SK-N-SH (cell line): Measurements from ENCODE around the gene RHOXF2B. TPM values are rescaled to one million over a fixed set of nuclear protein-coding genes. Genes with fewer than 3 reads are reported as not detected.
A peak's percentile ranks its signal among the peaks of the same experiment; 100 is the strongest.
"Not testable (repeated sequence)": the region's sequence is repeated elsewhere in the genome, so short reads cannot be mapped to it uniquely, and the experiment has no call there.

Source experiments
- CTCF ChIA-PET: fragments of 300-600, 350-600 bp; formaldehyde crosslinking; extraction: SDS; loops from one replicate; lab custom pipeline; 2021; lab: Yijun Ruan, JAX
- POLR2A ChIA-PET: fragments of 350-600 bp; sonication (Branson Sonifier 250); formaldehyde crosslinking; extraction: SDS; loops from one replicate; lab custom pipeline; 2020; ENCODE audit warnings: antibody characterized with exemption, inconsistent platforms; lab: Yijun Ruan, JAX
- DNase-seq: peaks from one replicate; pipeline ENCODE4 v3.0.0; 2012
- H2AFZ ChIP-seq: fragments of 200-600 bp; sonication (generic); 2 replicates; pipeline ENCODE4 v1.8.1; 2016; ENCODE audit warnings: antibody characterized with exemption, mild to moderate bottlenecking, low read depth
- H3F3A ChIP-seq: fragments of 200-600 bp; sonication (generic); replicated peaks from 2 replicates; pipeline ENCODE3; 2016; ENCODE audit warnings: antibody characterized with exemption, mild to moderate bottlenecking; ENCODE audit not compliant: insufficient read depth
- H3K27ac ChIP-seq, 2 experiments: fragments of 200-500 bp in 1 of 2; fragments of 200-600 bp in 1 of 2; sonication (Bioruptor generic) in 1 of 2; sonication (generic), shearing (Covaris generic) in 1 of 2; 2 replicates each; pipeline versions ENCODE4 v1.5.1 to v1.6.1; 2014 to 2016; ENCODE audit warnings: low read depth in 2 of 2, inconsistent platforms in 1 of 2, low read length in 1 of 2, mild to moderate bottlenecking in 1 of 2, mixed read lengths in 1 of 2
- H3K27me3 ChIP-seq: fragments of 200-600 bp; sonication (generic), shearing (Covaris generic); 2 replicates; pipeline ENCODE4 v1.6.1; 2016; ENCODE audit warnings: mixed run types; ENCODE audit not compliant: insufficient read depth
- H3K36me3 ChIP-seq, 2 experiments: fragments of 200-500 bp in 1 of 2; fragments of 200-600 bp in 1 of 2; sonication (Bioruptor generic) in 1 of 2; sonication (generic) in 1 of 2; replicated peaks in 1 of 2; 2 replicates each; pipeline versions ENCODE3 to v1.5.1; 2014 to 2016; ENCODE audit warnings: low read length in 1 of 2, mild to moderate bottlenecking in 1 of 2; ENCODE audit not compliant: insufficient read depth in 2 of 2, control insufficient read depth in 1 of 2
- H3K4me1 ChIP-seq, 2 experiments: fragments of 200-500 bp in 1 of 2; fragments of 200-600 bp in 1 of 2; sonication (Bioruptor generic) in 1 of 2; sonication (generic), shearing (Covaris generic) in 1 of 2; 2 replicates each; pipeline versions ENCODE4 v1.5.1 to v1.6.1; 2014 to 2016; ENCODE audit warnings: low read depth in 1 of 2, low read length in 1 of 2, mixed run types in 1 of 2; ENCODE audit not compliant: insufficient read depth in 2 of 2, control insufficient read depth in 1 of 2
- H3K4me2 ChIP-seq: fragments of 200-600 bp; sonication (generic), shearing (Covaris generic); 2 replicates; pipeline ENCODE4 v1.6.1; 2017; ENCODE audit warnings: mixed run types
- H3K4me3 ChIP-seq, 2 experiments: fragments of 200-500 bp in 1 of 2; fragments of 200-600 bp in 1 of 2; sonication (Bioruptor generic) in 1 of 2; sonication (generic), shearing (Covaris generic) in 1 of 2; 2 replicates each; pipeline versions ENCODE4 v1.5.1 to v1.8.1; 2014 to 2016; ENCODE audit warnings: low read depth in 2 of 2, inconsistent platforms in 1 of 2, low read length in 1 of 2, mild to moderate bottlenecking in 1 of 2, mixed read lengths in 1 of 2, moderate library complexity in 1 of 2
- H3K79me2 ChIP-seq: fragments of 200-600 bp; sonication (generic); 2 replicates; pipeline ENCODE4 v1.8.1; 2017; ENCODE audit warnings: mild to moderate bottlenecking; ENCODE audit not compliant: insufficient read depth
- H3K9ac ChIP-seq: fragments of 200-600 bp; sonication (generic); 2 replicates; pipeline ENCODE4 v1.6.1; 2017; ENCODE audit warnings: mixed run types
- H3K9me2 ChIP-seq: fragments of 200-600 bp; sonication (generic); 2 replicates; pipeline ENCODE4 v1.6.1; 2017; ENCODE audit warnings: mixed run types
- H3K9me3 ChIP-seq: fragments of 200-600 bp; sonication (generic); 2 replicates; pipeline ENCODE4 v1.6.1; 2017; ENCODE audit warnings: mixed run types, mild to moderate bottlenecking, moderate library complexity
- H4K20me1 ChIP-seq: fragments of 200-600 bp; sonication (generic); 2 replicates; pipeline ENCODE4 v1.6.1; 2017; ENCODE audit warnings: mild to moderate bottlenecking, mixed run types; ENCODE audit not compliant: insufficient read depth
- EP300 ChIP-seq, 2 experiments: IDR thresholded peaks; 2 replicates each; pipeline versions ENCODE4 v1.4.0 to v1.6.1; 2012; ENCODE audit warnings: borderline replicate concordance in 1 of 2, low read depth in 1 of 2, low read length in 1 of 2
- FOXM1 ChIP-seq: IDR thresholded peaks from 2 replicates; pipeline ENCODE4 v1.4.0; 2012; ENCODE audit warnings: low read depth, mild to moderate bottlenecking
- NRF1 ChIP-seq: IDR thresholded peaks from 2 replicates; pipeline ENCODE4 v1.6.1; 2012; ENCODE audit warnings: low read depth, mild to moderate bottlenecking, low read length
- RAD21 ChIP-seq: IDR thresholded peaks from 2 replicates; pipeline ENCODE4 v1.6.1; 2012; ENCODE audit warnings: mild to moderate bottlenecking, low read length
- RFX5 ChIP-seq: IDR thresholded peaks from 2 replicates; pipeline ENCODE4 v1.6.1; 2012; ENCODE audit warnings: mild to moderate bottlenecking, improper control_type of control experiment, low read length
- RXRA ChIP-seq: IDR thresholded peaks from 2 replicates; pipeline ENCODE4 v1.4.0; 2012; ENCODE audit warnings: low read depth, mild to moderate bottlenecking, borderline replicate concordance
- YY1 ChIP-seq: IDR thresholded peaks from 2 replicates; pipeline ENCODE4 v1.4.0; 2012; ENCODE audit warnings: low read depth, mild to moderate bottlenecking
- WGBS: methylation state at CpG from one replicate; pipeline ENCODE4 v1.1.6; 2017; ENCODE audit warnings: low lambda C conversion rate; 5-methylcytosine and 5-hydroxymethylcytosine counted together
- polyA plus RNA-seq, 3 experiments: library from polyadenylated mRNA; depleted of rRNA; stranded (reverse); fragments of >200 nt; gene quantifications; 2 replicates each; pipeline ENCODE4 v1.2.3, GENCODE V29; 2012

Gene RHOXF2B
- polyA plus RNA-seq, 1 of the 3 experiments (the other 2 are of a cell fraction), result not detected

DNA sequence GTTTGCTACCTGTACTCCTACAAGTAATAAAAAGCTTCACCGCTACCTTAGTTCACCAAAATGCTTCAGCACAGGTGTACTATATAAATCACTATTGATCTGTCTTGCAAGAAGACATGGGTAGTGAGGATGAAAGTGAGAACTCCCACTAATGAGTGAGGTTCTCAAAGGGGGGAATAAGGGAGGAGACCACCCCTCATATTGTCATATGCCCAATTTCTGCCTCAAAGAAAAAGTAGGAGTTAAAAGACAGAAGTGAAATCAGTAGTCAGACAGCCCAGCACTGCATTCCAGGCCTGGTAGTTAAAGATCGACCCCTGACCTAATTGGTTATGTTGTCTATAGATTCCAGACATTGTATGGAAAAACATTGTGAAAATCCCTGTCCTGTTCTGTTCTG is 23.6 kb upstream of the RHOXF2B start:
- H3K9ac ChIP-seq, H3K79me2 ChIP-seq, H3K4me2 ChIP-seq, H2AFZ ChIP-seq, CTCF ChIA-PET, H3K9me2 ChIP-seq, POLR2A ChIA-PET, H3K27me3 ChIP-seq, H3K4me1 ChIP-seq, H3K9me3 ChIP-seq, H3K36me3 ChIP-seq, H4K20me1 ChIP-seq, DNase-seq, H3F3A ChIP-seq, H3K27ac ChIP-seq, H3K4me3 ChIP-seq: not testable (repeated sequence)
- 37% methylated on average over 2 of the region's 2 CpGs for WGBS

DNA sequence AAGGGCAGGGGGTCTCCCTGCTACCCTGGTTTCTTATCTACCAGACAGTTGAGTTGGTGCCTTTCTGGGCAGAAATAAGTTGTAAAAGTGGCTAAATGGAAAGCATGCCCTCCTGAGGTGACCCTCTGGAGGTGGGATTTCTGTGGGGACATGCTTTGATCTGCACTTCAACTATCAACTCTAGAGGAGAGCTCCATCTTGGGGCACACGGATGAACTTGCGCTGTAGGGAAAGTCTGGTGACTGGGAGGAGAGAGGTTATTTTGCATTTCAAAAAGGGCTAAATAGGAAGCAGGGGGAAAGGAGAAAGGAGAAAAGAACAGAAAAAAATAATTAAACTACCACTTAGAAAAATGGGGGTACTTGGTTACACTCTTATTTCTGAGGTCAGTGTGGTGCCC is 12.7 kb upstream of the RHOXF2B start:
- TF ChIP-seq NRF1 (no peak), FOXM1 (no peak), YY1 (no peak), EP300 (IDR thresholded peaks at IDR 0.05; ENCODE audit: borderline replicate concordance in 1 of 2, low read depth in 1 of 2, low read length in 1 of 2) (no peak), RAD21 (peak; percentile 12; the same call in 1 of the 2 replicates), RFX5 (no peak)
- Histone ChIP-seq H3K27me3 (peaks cover 17% of the 10 kb centered on the region; the same call in 1 of the 2 replicates), H3K36me3 (no peaks in the 10 kb centered on the region), H3K4me2 (no peak overlapping the region), H3K4me1 (no peaks in the 10 kb centered on the region; a peak in 1 of 4 replicates), H3K9me3 (no peaks in the 10 kb centered on the region), H3K9ac (no peak overlapping the region), H4K20me1 (no peaks in the 10 kb centered on the region), H3K9me2 (no peaks in the 10 kb centered on the region), H2AFZ (no peak overlapping the region), H3F3A (no peaks in the 10 kb centered on the region), H3K4me3 (no peak overlapping the region), H3K79me2 (no peaks in the 10 kb centered on the region), H3K27ac (no peak overlapping the region)
- ChIA-PET POLR2A (no interaction called here), CTCF (interaction anchor here (0.7 to 3.6 kb wide), 4 partner anchors 20 to 124 kb away, joined by 3 to 12 read pairs (median 3); no protein-coding TSS in a partner anchor)
- WGBS, result 35% methylated on average over 2 of the region's 2 CpGs
- DNase-seq, result no peak

DNA sequence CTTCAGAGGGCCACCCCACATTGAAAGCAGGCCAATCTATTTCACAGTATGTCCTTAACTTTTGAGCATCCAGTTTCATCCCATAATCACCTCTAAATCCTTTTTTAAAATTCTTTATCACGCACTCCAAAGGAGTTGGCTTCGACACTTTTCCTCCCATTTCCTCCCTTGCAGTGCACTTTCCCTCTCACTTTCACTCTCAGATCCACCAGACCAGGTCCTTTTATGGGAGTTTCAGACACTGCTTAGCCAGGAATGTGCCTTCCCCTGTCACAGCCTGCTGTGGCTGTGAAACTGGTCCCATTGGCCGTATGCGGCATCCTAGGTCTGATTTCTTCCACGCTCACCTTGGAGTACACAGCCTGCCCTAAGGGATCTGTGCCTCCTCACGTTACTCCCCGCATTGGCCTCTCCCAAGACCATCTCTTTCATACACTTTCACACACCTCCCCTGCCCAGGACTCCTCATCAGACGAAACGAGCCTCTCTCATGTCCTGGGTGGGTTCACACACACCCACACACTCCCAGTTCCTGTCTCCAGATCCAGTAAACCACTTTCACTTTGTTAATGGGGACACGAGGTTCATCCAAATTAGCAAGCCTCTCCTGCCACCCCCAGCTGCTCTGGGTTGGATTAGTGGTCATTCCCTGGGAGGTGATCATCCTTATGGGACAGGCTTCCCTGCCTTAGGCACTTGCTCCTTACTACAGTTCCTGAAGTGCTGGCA is 10.0 kb upstream of the RHOXF2B start:
- ChIA-PET CTCF (no interaction called here), POLR2A (no interaction called here)
- TF ChIP-seq RAD21 (no peak), FOXM1 (no peak), RXRA (no peak)
- peak overlapping the region; percentile 66; the same call in 1 of the 2 replicates for H3K4me2 ChIP-seq
- no peak for DNase-seq
- no peaks in the 10 kb centered on the region for H4K20me1 ChIP-seq
- H3K4me3 ChIP-seq, result peak overlapping the region; percentile 16 to 20; a peak in 2 of 4 replicates
- H3K27ac ChIP-seq, result no peak overlapping the region
- no peak overlapping the region for H2AFZ ChIP-seq
- no peaks in the 10 kb centered on the region for H3K9me3 ChIP-seq
- no peaks in the 10 kb centered on the region for H3K79me2 ChIP-seq
- no peaks in the 10 kb centered on the region for H3K36me3 ChIP-seq
- peaks cover 17% of the 10 kb centered on the region; the same call in 1 of the 2 replicates for H3K27me3 ChIP-seq
- H3K9ac ChIP-seq, result no peak overlapping the region
- no peaks in the 10 kb centered on the region for H3K9me2 ChIP-seq
- H3K4me1 ChIP-seq, result no peaks in the 10 kb centered on the region; a peak in 1 of 4 replicates
- no peaks in the 10 kb centered on the region for H3F3A ChIP-seq
- WGBS, result 36% methylated on average over 10 of the region's 10 CpGs

DNA sequence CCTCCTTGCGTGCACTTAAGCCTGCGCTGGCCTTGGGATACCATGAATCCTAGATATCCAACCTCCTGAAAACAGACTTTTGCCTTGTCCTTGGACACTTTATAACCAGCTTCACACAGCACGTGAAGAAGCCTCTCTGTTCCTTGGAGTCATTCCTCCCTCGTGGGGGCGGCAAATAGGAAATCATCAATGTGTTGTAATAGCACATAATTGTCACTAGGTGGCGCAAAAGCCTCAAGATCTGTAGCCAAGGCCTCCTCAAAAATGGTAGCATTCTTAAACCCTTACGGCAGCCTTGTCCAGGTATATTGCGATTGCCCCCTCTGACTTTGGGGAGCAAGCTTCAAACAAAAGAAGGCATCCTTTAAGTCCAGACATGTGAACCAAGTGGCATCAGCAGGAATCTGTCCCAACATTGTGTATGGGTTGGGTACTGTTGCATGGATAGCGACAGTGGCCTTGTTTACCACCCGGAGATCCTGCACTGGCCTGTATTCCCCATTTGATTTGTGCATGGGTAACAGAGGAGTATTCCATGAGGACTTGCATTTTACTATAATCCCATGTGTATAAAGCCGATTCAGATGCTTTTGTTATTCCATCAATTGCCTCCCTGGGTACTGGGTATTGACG is 8.2 kb upstream of the RHOXF2B start:
- H3K27ac ChIP-seq, H2AFZ ChIP-seq, H3K4me1 ChIP-seq, H4K20me1 ChIP-seq, H3K79me2 ChIP-seq, H3K4me3 ChIP-seq, H3K9me3 ChIP-seq, CTCF ChIA-PET, H3K36me3 ChIP-seq, DNase-seq, POLR2A ChIA-PET, H3K9ac ChIP-seq, H3F3A ChIP-seq, H3K9me2 ChIP-seq, H3K4me2 ChIP-seq: not testable (repeated sequence)
- peaks cover 17% of the 10 kb centered on the region; the same call in 1 of the 2 replicates for H3K27me3 ChIP-seq
- no CpG with 5 or more reads among the region's 12 CpGs for WGBS

DNA sequence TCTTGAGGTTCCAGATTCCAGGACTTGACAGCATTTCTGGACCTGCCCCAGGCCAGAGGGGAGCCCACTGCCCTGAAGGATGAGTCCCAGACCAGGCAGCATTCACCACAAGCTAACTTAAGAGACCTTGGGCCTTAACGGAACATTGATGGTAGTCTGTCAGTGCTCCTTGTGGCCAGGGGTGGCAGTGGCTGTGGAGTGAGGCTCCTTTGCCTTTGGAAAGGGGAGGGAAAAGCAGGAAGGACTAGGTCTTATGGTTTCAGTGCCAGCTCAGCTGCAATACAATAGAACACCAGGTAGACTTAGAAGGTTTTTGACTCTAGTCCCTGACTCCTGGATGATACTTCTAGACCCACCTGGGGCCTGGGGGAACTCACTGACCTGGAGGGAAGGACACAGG is 11.3 kb downstream of the RHOXF2B start:
- H4K20me1 ChIP-seq, H3K9me2 ChIP-seq, H3K27me3 ChIP-seq, H3K4me3 ChIP-seq, DNase-seq, H3K36me3 ChIP-seq, H3K9ac ChIP-seq, H3K4me1 ChIP-seq, H3F3A ChIP-seq, H3K79me2 ChIP-seq, POLR2A ChIA-PET, H3K27ac ChIP-seq, H3K4me2 ChIP-seq, CTCF ChIA-PET, H3K9me3 ChIP-seq, H2AFZ ChIP-seq: not testable (repeated sequence)
- no CpG with 5 or more reads among the region's 1 CpG for WGBS
